COLO668 (cell line): ENCODE measurements around the gene DGKG.

Source experiments
- DNase-seq: peaks from one replicate; lab custom pipeline; 2025; ENCODE audit not compliant: unreplicated experiment; lab: John Stamatoyannopoulos, UW

DGKG gene

GRCh38 chr3:186281176-186281575 lies 80.9 kb downstream of the DGKG start:
- DNase-seq: no peak

- no peak for DNase-seq
Observed at GRCh38 chr3:186280737-186281136, 81.3 kb downstream of the DGKG start.

GRCh38 chr3:186277268-186277909 lies 84.6 kb downstream of the DGKG start:
- DNase-seq: no peak

GRCh38 chr3:186275436-186275835 lies 86.6 kb downstream of the DGKG start:
- no peak for DNase-seq

GRCh38 chr3:186273586-186273985 lies 88.4 kb downstream of the DGKG start:
- DNase-seq: no peak

- DNase-seq: no peak
Observed at GRCh38 chr3:186270701-186271100, 91.3 kb downstream of the DGKG start.

- peak; percentile 2 for DNase-seq
Observed at GRCh38 chr3:186268616-186269448, 93.2 kb downstream of the DGKG start.

GRCh38 chr3:186267758-186268157 lies 94.3 kb downstream of the DGKG start:
- no peak for DNase-seq

GRCh38 chr3:186264608-186265400 lies 97.2 kb downstream of the DGKG start:
- no peak for DNase-seq

GRCh38 chr3:186261638-186262037 lies 100.4 kb downstream of the DGKG start:
- no peak for DNase-seq

- DNase-seq: no peak
Observed at GRCh38 chr3:186260726-186261125, 101.3 kb downstream of the DGKG start.

GRCh38 chr3:186259612-186260383 lies 102.2 kb downstream of the DGKG start:
- DNase-seq: peak; percentile 72

GRCh38 chr3:186258968-186259367 lies 103.1 kb downstream of the DGKG start:
- no peak for DNase-seq

GRCh38 chr3:186257866-186258265 lies 104.2 kb downstream of the DGKG start:
- DNase-seq: no peak

GRCh38 chr3:186255703-186256331 lies 106.2 kb downstream of the DGKG start:
- DNase-seq: peak; percentile 7

- DNase-seq: no peak
Observed at GRCh38 chr3:186254676-186255650, 107.1 kb downstream of the DGKG start.

- no peak for DNase-seq
Observed at GRCh38 chr3:186251948-186252619, 110.0 kb downstream of the DGKG start.

- no peak for DNase-seq
Observed at GRCh38 chr3:186248850-186249249, 113.2 kb downstream of the DGKG start.
